Measurements from ENCODE around the gene ATP1A1. TPM values are rescaled to one million over a fixed set of nuclear protein-coding genes. Genes with fewer than 3 reads are reported as not detected.
A peak's percentile ranks its signal among the peaks of the same experiment; 100 is the strongest.

The ATP1A1 gene
- total and polyA plus RNA-seq, 2 experiments from 2014 or later, result 117 to 202 TPM

GRCh38 chr1:116345843-116346242 lies 27.2 kb upstream of the ATP1A1 start:
- Histone ChIP-seq H3K27me3 (ENCODE audit: insufficient read depth) (no peaks in the 10 kb centered on the region), H2AFZ (no peak overlapping the region), H3K79me2 (replicated peaks; ENCODE audit: insufficient read depth) (no peaks in the 10 kb centered on the region), H3K4me3 (no peak overlapping the region), H3K36me3 (ENCODE audit: insufficient read depth) (no peaks in the 10 kb centered on the region), H3K27ac (ENCODE audit: low read depth) (no peak overlapping the region), H3K4me2 (no peak overlapping the region), H4K20me1 (replicated peaks; ENCODE audit: insufficient read depth) (no peaks in the 10 kb centered on the region), H3F3A (replicated peaks; ENCODE audit: low read depth) (no peaks in the 10 kb centered on the region), H3K9me2 (ENCODE audit: insufficient read depth) (0 out of 2 replicates have a peak, but pooled peaks cover 7% of the 10 kb centered on the region), H3K4me1 (ENCODE audit: insufficient read depth) (peaks cover 25% of the 10 kb centered on the region; the same call in 1 of the 2 replicates)
- H3K27me3 Mint-ChIP-seq (ENCODE audit: insufficient read depth, low read depth, poor library complexity), result no peaks in the 10 kb centered on the region
- H3K9me3 Mint-ChIP-seq, result no peaks in the 10 kb centered on the region; the same call in 2 of the 3 replicates
- H3K4me3 Mint-ChIP-seq, result no peak overlapping the region
- no peak for TF ChIP-seq CREB1 (CRISPR knock-in tag; IDR thresholded peaks at IDR 0.05; ENCODE audit: low read depth)
- no peak for TF ChIP-seq STAT1 (IDR thresholded peaks at IDR 0.05; ENCODE audit: unreplicated experiment)
- DNase-seq (ENCODE audit: low spot score) (peak; percentile 72), ATAC-seq (peak; percentile 78)
- no peak overlapping the region; the same call in 1 of the 2 replicates for H3K27ac Mint-ChIP-seq
- no peaks in the 10 kb centered on the region for H3K36me3 Mint-ChIP-seq (ENCODE audit: low read depth)
- H3K4me1 Mint-ChIP-seq, result peaks cover 35% of the 10 kb centered on the region

- no peaks in the 10 kb centered on the region for H4K20me1 ChIP-seq (replicated peaks; ENCODE audit: insufficient read depth)
- Mint-ChIP-seq H3K4me3 (no peak overlapping the region), H3K36me3 (ENCODE audit: low read depth) (no peaks in the 10 kb centered on the region), H3K27me3 (ENCODE audit: insufficient read depth, low read depth, poor library complexity) (no peaks in the 10 kb centered on the region), H3K27ac (no peak overlapping the region; the same call in 1 of the 2 replicates), H3K4me1 (peaks cover 35% of the 10 kb centered on the region), H3K9me3 (no peaks in the 10 kb centered on the region; the same call in 2 of the 3 replicates)
- H3K27ac ChIP-seq (ENCODE audit: low read depth), result no peak overlapping the region
- no peaks in the 10 kb centered on the region for H3K27me3 ChIP-seq (ENCODE audit: insufficient read depth)
- no peaks in the 10 kb centered on the region for H3F3A ChIP-seq (replicated peaks; ENCODE audit: low read depth)
- DNase-seq (ENCODE audit: low spot score) (peak; percentile 15), ATAC-seq (peak; percentile 77)
- H3K36me3 ChIP-seq (ENCODE audit: insufficient read depth), result no peaks in the 10 kb centered on the region
- H3K4me2 ChIP-seq, result peak overlapping the region; percentile 30
- no peak overlapping the region for H3K4me3 ChIP-seq
- 0 out of 2 replicates have a peak, but pooled peaks cover 7% of the 10 kb centered on the region for H3K9me2 ChIP-seq (ENCODE audit: insufficient read depth)
- H3K4me1 ChIP-seq (ENCODE audit: insufficient read depth), result peaks cover 25% of the 10 kb centered on the region; the same call in 1 of the 2 replicates
- H3K79me2 ChIP-seq (replicated peaks; ENCODE audit: insufficient read depth), result no peaks in the 10 kb centered on the region
- peak overlapping the region; percentile 57 for H2AFZ ChIP-seq
- TF ChIP-seq CREB1 (CRISPR knock-in tag; IDR thresholded peaks at IDR 0.05; ENCODE audit: low read depth) (no peak), CTCF (conservative IDR thresholded peaks at IDR 0.05; ENCODE audit: low read depth in 2 of 2) (no peak), ZNF462 (CRISPR knock-in tag; IDR thresholded peaks at IDR 0.05) (no peak), REST (IDR thresholded peaks at IDR 0.05; ENCODE audit: unreplicated experiment) (no peak), JUNB (IDR thresholded peaks at IDR 0.05; ENCODE audit: unreplicated experiment) (no peak), STAT1 (IDR thresholded peaks at IDR 0.05; ENCODE audit: unreplicated experiment) (no peak), ETS1 (IDR thresholded peaks at IDR 0.05) (no peak)
Measured at GRCh38 chr1:116346943-116347673, 25.9 kb upstream of the ATP1A1 start.
